Measurements from ENCODE around the gene NADK2. TPM values are rescaled to one million over a fixed set of nuclear protein-coding genes. Genes with fewer than 3 reads are reported as not detected.

NADK2 gene
- total and polyA plus RNA-seq, 9 donors, result 13.5 to 46.7 (median 26.4) TPM

DNA sequence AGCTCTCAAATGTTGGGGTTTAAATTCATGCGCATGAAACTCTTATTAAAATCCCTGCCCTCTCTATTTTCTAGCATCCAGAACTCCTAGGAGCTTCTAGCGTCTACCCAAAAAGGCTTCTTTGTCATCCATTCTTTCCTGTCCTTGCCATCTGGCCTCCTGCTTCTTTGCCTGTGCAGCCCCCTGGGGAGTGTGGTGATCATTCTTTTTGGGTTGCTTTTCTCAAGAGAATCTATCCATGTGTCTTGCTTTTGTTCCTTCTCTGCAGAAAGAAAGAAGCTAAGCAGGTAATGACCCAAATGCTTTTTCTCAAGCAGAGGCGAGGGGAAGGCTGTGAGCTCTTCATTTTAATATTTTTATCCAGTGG lies 63.2 kb downstream of the NADK2 start:
- WGBS, 3 donors, result 93 to 94% (median 94%) methylated on average over 3 of the region's 3 CpGs
- peaks cover 3% of the 10 kb centered on the region for H3K4me1 ChIP-seq (ENCODE audit: insufficient read depth)
- no peaks in the 10 kb centered on the region for H3K36me3 ChIP-seq
- no peaks in the 10 kb centered on the region for H3K9me3 ChIP-seq
- DNase-seq, result no peak
- H3K27ac ChIP-seq, result no peak overlapping the region
- no peaks in the 10 kb centered on the region for H3K27me3 ChIP-seq
- TF ChIP-seq EP300 (IDR thresholded peaks at IDR 0.05), result no peak
- TF ChIP-seq, protein P1, sequence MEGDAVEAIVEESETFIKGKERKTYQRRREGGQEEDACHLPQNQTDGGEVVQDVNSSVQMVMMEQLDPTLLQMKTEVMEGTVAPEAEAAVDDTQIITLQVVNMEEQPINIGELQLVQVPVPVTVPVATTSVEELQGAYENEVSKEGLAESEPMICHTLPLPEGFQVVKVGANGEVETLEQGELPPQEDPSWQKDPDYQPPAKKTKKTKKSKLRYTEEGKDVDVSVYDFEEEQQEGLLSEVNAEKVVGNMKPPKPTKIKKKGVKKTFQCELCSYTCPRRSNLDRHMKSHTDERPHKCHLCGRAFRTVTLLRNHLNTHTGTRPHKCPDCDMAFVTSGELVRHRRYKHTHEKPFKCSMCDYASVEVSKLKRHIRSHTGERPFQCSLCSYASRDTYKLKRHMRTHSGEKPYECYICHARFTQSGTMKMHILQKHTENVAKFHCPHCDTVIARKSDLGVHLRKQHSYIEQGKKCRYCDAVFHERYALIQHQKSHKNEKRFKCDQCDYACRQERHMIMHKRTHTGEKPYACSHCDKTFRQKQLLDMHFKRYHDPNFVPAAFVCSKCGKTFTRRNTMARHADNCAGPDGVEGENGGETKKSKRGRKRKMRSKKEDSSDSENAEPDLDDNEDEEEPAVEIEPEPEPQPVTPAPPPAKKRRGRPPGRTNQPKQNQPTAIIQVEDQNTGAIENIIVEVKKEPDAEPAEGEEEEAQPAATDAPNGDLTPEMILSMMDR (IDR thresholded peaks at IDR 0.05), result no peak
- TF ChIP-seq POLR2A (IDR thresholded peaks at IDR 0.05), result no peak
- intact Hi-C loops (cut with DNase I), result no loop called here
- no peak overlapping the region for H3K4me3 ChIP-seq

DNA sequence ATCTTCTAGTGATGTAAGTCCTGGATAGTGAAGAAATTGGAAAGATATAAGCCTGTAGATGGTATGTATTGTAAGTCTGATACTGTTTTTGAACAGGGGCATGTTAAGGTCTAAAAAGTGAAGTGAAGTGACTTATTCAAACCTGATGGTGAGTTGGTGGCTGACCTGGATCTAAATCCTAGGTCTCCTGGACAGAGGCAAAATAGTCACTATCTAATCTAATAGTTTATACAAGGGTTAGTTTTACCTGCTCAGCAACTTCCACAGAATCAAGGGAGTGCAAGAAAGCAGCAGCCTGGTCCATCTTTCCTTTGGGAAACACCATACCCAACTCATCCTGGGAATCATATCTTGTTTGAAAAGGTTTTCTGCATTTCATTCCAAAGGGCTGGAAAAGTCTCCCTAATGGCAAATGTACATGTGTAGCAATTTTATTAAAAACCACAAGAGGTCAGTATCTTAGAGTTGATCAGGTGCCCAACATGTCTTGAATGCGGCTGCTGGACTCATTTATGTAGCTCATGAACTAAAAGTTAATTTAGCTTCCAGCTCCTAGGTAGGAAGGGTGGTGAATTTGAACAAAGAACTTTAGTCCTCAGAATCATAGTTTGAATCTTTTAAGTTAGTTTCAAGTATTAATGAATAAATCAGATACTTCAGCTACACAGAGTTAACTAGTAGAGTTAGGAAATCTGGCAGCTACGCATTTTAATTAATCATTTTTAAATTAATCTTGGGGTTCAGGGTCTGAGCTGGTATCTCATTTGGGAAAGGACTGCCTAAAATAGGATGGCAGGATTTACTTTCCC lies 63.8 kb downstream of the NADK2 start:
- Histone ChIP-seq H3K9me3 (no peaks in the 10 kb centered on the region), H3K4me3 (no peak overlapping the region), H3K27ac (no peak overlapping the region), H3K4me1 (ENCODE audit: insufficient read depth) (peaks cover 3% of the 10 kb centered on the region), H3K36me3 (no peaks in the 10 kb centered on the region), H3K27me3 (no peaks in the 10 kb centered on the region)
- intact Hi-C loops (cut with DNase I), result no loop called here
- TF ChIP-seq, protein P1 (IDR thresholded peaks at IDR 0.05), result peak in 1 of 3 donors; percentile 21
- TF ChIP-seq POLR2A (IDR thresholded peaks at IDR 0.05) (no peak), EP300 (IDR thresholded peaks at IDR 0.05) (no peak)
- WGBS, 3 donors, result 55 to 61% (median 59%) methylated on average over 2 of the region's 2 CpGs
- peak in 1 of 5 donors; percentile 11 for DNase-seq

DNA sequence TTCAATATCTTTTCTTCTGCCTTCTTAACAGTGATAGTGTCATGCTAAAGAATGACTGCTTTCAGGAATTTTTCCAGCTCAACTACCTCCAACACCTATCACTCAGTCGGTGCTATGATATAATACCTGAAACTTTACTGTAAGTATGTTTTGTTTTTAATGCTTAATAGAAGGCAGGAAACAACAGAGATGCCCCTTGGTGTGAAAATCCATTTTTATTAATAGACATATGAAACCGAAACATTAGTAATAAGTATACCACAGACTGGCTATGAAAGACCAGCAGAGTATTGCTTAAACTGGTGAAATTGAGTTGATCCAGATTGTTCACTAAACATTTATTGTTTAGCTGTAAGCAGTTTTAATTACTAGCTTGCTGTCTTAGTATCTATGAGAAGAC lies 64.6 kb downstream of the NADK2 start:
- WGBS, 3 donors, result 70 to 95% (median 93%) methylated on average over 2 of the region's 2 CpGs
- Histone ChIP-seq H3K4me1 (ENCODE audit: insufficient read depth) (peaks cover 3% of the 10 kb centered on the region), H3K4me3 (no peak overlapping the region), H3K27me3 (no peaks in the 10 kb centered on the region), H3K9me3 (no peaks in the 10 kb centered on the region), H3K36me3 (no peaks in the 10 kb centered on the region), H3K27ac (no peak overlapping the region)
- intact Hi-C loops (cut with DNase I), result no loop called here
- no peak for DNase-seq
- TF ChIP-seq POLR2A (IDR thresholded peaks at IDR 0.05) (no peak), EP300 (IDR thresholded peaks at IDR 0.05) (no peak)
- TF ChIP-seq, protein P1 (IDR thresholded peaks at IDR 0.05), result no peak

DNA sequence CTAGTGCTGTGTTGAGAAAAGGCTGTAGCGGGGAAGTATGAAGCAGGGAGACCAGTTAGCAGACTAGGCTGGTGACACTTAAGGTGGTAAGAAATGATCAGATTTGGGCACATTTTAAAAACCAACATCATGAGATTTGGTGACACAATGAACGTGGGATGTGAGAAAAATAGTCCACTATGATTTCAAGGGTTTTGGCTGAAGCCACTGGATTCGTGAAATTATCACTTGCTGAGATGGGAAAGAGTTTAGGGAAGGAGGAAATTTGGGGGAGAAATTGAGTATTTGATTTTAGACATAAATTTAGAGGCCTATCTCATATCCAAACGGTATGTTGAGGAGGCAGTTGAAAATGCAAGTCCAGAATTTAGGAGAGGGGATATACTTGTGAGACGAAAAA lies 66.7 kb downstream of the NADK2 start:
- Histone ChIP-seq H3K27ac (no peak overlapping the region), H3K9me3 (no peaks in the 10 kb centered on the region), H3K4me1 (ENCODE audit: insufficient read depth) (peaks cover 3% of the 10 kb centered on the region), H3K36me3 (no peaks in the 10 kb centered on the region), H3K27me3 (no peaks in the 10 kb centered on the region), H3K4me3 (no peak overlapping the region)
- TF ChIP-seq EP300 (IDR thresholded peaks at IDR 0.05), result no peak
- TF ChIP-seq POLR2A (IDR thresholded peaks at IDR 0.05), result no peak
- TF ChIP-seq, protein P1 (IDR thresholded peaks at IDR 0.05), result no peak
- WGBS, 3 donors, result 74 to 78% (median 77%) methylated on average over 5 of the region's 5 CpGs
- DNase-seq, result no peak
- intact Hi-C loops (cut with DNase I), result no loop called here

Measured in ovary (tissue), 9 donors.